ENCODE results near the gene PPIG.
"Not testable (repeated sequence)": the region's sequence is repeated elsewhere in the genome, so short reads cannot be mapped to it uniquely, and the experiment has no call there.

PPIG gene

DNA sequence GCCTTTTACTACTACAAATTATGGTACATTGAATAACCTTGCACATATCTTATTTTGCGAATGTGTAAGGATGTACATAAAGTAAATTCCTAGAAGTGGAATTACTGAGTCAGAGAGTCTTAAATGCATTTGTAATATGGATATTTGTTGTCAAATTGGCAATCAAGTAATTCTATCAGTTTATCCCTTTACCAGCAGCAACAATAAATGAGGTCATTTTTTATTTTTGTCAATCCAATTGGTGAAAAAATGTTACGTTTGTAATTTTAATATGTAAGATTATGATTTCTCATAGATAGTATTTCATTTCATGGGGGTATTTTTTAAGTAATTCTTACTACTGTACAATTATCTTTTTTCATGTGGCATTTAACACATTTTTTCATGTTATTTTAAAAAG lies 14.8 kb downstream of the PPIG start:
- DNase-seq = no peak

DNA sequence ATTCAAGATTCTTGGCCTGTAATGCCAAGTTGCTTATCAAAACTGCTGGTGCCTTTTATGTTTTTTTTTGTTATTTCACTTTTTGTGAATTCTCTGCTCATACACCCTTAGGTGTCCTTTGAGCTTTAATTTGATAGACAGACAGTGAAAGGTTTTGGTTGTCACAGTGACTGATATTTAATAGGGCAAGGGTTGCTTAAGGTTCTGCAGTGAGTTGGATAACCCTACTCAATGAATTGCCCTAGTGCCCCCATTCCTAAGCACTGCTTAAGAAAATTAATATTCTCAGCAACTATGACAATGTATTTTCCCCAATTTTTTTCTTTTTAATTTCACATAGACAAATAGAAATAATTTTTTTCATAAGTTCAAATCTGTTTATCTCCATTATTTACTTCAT lies 15.4 kb downstream of the PPIG start:
- no peak for DNase-seq

DNA sequence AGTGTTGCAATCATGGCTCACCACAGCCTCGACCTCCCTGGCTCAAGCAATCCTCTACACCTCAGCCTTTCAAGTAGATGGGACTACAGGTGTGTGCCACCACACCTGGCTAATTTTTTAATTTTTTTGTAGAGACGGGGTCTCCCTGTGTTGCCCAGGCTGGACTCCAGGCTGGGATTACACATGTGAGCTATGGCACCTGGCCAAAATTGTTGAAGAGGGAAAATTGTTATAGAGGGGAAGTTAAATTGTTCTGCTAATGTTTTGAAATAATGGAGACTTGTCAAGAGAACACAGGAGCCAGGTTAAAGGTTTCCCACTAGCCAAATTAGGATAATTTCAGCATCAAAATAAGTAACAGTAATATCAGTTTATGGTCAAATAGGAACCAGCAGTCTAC lies 25.1 kb downstream of the PPIG start:
- DNase-seq = no peak

DNA sequence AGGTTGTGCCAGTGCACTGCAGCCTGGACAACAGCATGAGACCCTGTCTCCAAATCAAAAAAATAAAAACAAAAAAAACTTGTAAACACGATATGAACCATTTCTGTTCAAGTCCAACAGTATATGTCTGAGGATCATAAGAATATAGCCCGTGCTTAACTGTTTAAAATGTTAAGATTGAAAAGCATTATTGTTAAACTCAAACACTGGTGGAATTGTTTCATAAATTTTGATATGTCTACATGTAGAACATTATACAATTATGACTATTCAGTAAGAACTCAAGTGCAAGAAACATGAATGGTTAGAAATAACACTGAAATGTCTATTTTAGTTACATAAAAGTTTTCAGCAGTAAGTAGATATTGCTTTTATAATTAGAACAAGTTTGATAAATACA lies 29.7 kb downstream of the PPIG start:
- no peak for DNase-seq

DNA sequence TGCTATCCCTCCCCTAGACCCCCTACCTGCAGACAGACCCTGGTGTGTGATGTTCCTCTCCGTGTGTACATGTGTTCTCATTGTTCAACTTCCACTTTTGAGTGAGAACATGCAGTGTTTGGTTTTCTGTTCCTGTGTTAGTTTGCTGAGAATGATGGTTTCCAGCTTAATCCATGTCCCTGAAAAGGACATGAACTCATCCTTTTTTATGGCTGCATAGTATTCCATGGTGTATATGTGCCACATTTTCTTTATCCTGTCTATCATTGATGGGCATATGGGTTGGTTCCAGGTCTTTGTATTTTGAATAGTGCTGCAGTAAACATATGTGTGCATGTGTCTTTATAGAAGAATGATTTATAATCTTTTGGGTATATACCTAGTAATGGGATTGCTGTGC lies 31.8 kb downstream of the PPIG start:
- not testable (repeated sequence) for DNase-seq

DNA sequence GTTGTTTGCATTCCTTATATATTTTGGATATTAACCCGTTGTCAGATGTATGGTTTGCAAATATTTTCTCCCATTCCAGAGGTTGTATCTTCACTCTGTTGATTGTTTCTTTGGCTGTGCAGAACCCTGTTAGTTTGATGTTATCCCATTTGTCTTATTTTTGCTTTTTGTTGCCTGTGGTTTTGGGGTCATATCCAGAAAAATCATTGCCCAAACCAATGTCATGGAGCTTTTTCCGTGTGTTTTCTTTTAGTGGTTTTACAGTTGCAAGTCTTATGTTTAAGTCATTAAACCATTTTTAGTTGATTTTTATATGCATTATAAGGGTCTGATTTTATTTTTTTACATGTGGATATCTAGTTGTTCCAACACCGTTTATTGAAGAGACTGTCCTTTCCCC lies 35.8 kb downstream of the PPIG start:
- DNase-seq = no peak

DNA sequence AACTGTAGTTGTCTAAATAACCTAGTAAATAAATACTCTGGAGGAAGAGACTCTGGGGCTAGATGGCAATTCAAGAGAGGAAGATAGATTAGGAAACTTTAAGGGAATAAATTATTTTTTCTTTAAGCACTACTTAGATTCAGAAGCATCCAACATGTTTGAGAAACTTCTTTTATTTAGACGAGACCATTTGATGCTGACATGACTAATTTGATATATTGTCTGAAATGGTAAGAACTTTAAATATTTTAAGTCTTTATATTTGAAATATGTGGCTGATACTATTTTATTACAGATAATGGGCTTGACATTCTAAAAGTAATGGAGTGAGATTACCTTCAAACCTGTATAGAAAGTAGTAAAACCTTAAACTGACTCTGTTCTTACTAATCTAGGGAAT lies 36.4 kb downstream of the PPIG start:
- no peak for DNase-seq

DNA sequence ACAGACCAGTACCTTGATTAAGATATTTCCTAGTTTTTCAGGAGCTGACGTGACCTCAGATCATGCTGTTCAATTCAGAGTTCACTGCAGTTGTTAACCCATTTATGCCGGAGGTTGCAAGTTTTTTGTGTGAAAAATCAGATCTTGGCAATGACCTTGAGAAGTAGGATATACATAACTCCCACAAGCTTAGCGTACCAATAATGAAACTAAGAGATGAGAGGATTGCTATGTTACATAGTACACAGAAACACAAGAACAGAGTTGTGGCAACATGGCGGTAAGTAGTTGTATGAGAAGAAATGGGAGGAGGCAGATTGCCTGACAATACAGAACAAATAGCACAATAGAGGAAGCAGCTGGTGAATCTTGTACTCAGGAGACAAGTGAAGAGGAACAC lies 39.1 kb downstream of the PPIG start:
- DNase-seq = no peak

DNA sequence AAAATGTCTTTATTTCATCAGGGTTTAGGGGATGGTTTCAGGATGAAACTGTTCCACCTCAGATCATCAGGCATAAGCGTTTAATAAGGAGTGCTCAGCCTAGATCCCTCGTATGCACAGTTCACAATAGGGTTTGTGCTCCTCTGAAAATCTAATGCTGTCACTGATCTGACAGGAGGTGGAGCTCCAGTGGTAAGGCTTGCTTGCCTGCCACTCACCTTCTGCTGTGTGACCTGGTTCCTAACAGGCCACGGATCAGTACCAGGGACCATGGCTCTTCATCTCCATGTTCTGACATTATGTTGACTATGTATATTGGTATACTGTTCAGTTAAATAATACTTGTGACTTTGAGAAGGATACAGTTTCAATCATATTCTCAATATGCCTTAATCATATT lies 41.6 kb downstream of the PPIG start:
- DNase-seq = no peak

DNA sequence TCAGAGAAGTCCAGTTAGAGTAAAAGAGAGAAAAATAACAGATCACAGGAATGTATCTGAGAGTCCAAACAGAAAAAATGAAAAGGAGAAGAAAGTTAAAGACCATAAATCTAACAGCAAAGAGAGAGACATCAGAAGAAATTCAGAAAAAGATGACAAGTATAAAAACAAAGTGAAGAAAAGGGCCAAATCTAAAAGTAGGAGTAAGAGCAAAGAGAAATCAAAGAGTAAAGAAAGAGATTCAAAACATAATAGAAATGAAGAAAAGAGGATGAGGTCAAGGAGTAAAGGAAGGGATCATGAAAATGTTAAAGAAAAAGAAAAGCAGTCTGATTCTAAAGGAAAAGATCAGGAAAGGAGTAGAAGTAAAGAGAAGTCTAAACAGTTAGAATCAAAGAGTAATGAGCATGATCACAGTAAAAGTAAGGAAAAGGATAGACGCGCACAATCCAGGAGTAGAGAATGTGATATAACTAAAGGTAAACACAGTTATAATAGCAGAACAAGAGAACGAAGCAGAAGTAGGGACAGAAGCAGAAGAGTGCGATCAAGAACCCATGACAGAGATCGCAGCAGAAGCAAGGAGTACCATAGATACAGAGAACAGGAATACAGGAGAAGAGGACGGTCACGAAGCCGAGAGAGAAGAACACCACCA lies 52.4 kb downstream of the PPIG start:
- no peak for DNase-seq

DNA sequence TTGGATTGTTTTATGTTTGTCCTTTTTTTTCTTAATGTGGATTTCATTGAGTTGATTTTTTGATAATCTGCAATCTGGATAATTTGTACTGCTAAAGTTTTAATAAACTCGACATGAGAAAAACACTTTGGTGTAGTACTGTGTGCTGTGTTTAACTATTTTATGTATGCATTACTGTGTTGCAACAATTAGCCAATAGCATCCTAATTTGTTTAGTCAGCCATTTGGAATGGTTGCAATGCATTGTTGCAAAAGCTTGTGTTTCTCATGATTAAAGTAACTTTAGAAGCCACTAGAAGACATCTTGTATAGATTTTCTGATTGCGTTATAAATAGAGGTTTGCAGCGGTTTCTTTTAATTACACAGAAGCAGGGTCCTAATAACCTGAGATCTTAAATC lies 53.5 kb downstream of the PPIG start:
- DNase-seq = no peak

DNA sequence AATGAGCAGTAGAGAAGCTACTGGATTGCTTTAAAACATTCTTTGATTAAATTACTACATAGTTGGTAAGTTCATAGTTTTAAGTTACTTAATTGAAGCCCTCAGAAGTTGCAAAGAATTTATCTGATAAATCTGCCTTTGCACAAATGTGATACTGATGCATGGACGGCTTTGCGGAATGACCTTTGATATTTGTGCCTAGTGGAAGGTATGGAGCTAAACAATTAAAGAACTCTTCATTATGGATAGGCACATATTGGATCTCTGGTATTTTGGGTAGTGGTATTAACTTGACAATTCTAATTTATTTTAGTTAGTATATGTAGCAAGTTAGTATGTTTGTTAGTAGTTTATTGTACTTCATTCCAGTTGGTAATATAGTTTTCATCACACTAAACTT lies 56.0 kb downstream of the PPIG start:
- no peak for DNase-seq

DNA sequence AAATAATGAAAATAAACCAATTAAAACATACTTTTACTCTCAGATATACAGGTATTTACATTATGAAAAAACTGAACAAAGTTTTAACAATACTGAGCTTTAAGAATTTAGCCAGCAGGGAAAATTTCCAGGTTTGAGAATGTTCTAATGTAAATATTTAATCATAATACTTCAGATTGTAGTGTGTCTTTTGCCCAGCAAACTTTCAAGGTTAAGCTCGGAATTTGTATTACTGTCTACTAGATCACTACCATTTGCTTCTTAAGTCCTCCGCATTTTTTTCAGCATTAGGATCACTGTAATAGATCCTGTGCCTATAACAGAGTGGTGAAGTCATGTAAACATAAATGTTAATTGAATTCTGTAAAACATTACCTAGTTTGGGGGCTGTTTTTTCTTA lies 57.3 kb downstream of the PPIG start:
- no peak for DNase-seq

DNA sequence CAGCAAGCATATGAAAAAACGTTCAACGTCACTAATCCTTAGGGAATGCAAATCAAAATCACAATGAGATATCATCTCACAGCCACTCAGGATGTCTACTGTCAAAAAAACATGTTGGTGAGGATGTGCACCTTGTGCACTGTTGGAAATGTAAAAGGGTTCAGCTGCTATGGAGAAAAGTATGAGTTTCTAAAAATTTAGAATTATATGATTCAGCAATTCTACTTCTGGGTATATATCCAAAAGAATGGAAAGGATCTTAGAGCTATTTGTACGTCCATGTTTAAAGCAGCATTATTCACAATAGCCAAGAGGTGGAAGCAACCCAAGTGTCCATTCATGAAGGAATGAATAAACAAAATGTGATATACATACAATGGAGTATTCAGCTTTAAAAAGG lies 60.0 kb downstream of the PPIG start:
- DNase-seq = no peak

DNA sequence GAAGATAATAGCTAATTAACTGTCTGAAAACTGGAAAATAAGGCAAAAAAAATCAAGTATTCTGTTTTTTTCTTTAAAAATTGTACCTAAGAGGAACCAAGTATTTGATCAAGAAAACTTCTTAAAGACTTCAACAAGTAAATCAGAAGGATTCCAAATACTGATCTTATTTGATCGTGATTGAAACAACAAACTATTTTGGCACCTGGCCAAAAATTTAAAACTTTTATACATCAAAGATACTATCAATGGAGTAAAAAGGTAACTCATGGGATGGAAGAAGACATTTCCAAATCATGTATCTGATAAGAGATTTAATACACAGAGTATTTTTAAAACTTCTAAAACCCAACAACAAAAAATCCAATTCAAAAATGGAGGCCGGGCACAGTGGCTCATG lies 63.3 kb downstream of the PPIG start:
- no peak for DNase-seq

DNA sequence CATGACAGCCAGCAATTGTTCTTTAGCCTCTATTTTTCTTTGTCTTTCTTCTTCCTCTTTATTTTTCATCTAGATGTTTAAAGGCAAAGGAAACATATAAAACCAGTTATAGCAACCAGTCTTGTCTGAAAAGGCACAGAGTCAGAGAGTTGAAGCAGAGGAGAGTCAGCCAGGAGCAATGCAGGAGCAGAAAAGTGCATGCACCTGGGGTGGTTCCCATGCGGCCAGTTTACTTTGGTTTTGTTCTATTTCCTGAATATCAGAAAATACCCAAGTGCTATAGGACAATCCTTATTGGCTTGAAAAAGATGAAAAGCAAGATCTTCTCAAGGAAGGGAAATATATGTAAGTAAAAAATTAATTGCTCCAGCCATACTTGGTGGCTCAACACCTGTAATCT lies 65.1 kb downstream of the PPIG start:
- DNase-seq = no peak

DNA sequence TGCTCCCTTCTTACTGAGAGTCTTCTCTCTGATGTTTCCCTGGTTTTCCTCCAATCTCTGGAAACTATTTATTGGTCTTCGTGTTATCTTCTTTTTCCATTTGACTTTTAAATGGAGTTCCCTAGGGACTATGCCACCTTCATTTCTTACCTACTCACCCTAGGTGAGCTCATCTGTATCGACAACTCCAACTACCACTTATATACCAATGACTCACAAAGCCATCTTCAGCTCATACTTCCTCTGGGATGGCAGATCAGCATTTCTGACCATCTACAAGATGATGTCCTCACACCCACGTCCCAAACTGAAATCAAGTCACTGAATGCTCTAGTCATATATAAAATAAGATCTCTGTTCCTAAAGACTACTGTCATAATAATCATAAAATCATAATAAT lies 69.5 kb downstream of the PPIG start:
- no peak for DNase-seq

DNA sequence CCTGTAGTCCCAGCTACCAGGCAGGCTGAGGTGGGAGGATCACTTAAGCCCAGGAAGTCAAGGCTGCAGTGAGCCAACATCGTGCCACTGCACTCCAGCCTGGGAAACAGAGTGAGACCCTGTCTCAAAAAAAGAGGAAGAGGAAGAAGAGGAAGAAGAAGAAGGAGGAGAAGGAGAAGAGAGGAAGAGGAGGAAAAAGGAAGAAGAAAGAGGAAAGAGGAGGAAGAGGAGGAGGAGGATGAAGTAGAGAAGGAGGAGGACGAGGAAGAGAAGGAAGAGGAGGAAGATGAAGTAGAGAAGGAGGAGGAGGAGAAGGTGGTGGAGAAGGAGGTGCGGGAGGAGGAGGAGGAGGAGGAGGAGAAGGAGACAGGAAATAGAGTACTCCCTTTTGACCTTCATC lies 72.0 kb downstream of the PPIG start:
- no peak for DNase-seq

DNA sequence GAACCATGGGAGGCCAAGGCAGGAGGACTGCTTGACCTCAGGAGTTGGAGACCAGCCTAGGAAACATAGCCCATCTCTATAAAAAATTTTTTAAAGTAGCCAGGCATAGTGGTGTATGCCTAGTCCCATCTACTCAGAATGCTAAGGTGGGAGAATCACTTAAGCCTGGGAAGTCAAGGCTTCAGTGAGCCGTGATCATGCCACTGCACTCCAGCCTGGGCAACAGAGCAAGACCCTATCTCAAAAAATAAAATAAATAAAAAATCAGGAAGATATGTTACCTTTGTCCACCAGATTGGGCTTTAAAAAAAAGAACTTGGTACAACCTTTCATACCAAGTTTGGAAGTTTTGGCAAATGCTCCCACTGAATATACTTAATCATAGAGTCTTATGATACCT lies 74.7 kb downstream of the PPIG start:
- no peak for DNase-seq

DNA sequence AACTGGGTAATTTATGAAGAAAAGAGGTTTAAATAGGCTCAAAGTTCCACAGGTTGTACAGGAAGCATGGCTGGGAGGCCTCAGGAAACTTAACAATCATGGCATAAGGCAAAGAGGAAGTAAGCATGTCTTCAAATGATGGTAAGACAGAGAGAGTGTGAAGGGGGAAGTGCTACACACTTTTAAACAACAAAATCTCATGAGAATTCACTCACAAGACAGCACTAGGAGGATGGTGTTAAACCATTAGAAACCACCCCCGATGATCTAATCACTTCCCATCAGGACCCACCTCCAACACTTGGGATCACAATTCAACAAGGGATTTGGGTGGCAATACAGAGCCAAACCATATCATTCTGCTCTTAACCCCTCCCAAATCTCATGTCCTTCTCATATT lies 75.2 kb downstream of the PPIG start:
- DNase-seq = no peak

DNA sequence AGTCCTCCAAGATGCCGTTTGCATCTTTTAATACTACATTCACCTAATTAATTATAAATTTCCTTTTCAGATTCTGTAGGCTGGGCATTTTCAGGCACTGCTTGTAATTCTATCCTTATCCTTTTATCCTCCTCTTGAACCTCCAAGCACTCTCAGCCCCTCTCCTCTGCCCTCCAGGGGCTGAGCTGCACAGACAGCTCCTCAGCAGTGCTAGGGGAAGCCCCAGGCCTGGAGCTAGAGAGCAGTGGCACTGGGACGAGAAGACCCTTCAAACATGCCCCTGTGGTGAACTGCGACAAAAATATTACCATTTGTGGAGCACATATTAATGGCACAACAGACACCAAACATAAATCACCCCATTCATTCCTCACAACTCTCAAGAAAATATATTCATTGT lies 77.1 kb downstream of the PPIG start:
- DNase-seq = no peak

DNA sequence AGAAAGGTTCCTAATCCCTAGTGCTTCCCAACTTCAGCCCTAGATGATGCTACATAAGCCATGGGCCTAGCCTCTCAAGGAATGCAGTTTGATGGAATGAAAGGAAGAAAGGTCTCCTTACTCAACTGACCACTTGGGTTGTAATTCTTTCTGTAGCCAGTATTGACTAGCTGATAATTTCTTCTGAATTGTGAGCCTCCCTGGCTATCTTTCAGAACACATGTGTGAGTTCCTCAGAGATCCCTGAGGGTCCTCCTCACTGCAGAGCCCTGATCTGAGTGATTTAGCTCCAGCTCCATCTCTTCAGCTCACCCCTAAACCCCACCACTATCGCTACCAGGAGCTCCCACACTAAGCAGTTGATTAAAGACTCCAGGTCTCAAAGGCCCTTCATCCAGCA lies 78.6 kb downstream of the PPIG start:
- DNase-seq = no peak

DNA sequence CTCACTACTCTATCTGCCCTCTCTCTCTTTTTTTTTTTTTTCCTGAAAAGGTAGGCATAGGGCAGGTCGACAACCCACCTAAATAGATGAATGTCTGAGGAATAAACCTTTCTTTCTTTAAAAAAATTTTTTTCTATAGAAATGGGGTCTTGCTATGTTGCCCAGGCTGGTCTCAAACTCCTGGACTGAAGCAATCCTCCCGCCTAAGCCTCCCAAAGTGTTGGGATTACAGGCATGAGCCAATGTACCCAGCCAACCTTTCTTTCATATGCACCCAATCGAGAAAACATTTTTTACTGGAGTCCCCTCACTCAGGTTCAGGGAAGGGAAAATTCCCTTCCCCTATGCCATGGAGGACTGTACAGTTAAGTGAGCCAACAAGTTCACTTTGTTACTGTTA lies 79.1 kb downstream of the PPIG start:
- DNase-seq = no peak

DNA sequence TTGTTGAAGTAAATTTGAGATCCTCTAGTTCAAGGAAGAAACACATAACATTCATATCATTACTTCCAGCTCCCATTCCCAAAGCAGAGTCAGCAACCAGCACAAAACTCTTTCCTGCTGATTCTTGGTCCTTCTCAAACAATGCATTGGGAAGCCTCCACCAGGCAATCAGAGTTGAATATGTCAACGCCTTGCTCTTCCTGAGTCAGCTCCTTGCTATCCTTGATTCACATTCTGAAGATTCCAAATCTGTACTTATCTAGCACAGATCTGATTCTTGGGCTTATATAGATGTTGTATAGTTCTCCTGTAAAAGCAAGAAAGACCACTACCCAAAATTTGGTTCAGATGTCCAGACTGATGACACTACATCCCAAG lies 80.4 kb downstream of the PPIG start:
- DNase-seq = no peak

DNA sequence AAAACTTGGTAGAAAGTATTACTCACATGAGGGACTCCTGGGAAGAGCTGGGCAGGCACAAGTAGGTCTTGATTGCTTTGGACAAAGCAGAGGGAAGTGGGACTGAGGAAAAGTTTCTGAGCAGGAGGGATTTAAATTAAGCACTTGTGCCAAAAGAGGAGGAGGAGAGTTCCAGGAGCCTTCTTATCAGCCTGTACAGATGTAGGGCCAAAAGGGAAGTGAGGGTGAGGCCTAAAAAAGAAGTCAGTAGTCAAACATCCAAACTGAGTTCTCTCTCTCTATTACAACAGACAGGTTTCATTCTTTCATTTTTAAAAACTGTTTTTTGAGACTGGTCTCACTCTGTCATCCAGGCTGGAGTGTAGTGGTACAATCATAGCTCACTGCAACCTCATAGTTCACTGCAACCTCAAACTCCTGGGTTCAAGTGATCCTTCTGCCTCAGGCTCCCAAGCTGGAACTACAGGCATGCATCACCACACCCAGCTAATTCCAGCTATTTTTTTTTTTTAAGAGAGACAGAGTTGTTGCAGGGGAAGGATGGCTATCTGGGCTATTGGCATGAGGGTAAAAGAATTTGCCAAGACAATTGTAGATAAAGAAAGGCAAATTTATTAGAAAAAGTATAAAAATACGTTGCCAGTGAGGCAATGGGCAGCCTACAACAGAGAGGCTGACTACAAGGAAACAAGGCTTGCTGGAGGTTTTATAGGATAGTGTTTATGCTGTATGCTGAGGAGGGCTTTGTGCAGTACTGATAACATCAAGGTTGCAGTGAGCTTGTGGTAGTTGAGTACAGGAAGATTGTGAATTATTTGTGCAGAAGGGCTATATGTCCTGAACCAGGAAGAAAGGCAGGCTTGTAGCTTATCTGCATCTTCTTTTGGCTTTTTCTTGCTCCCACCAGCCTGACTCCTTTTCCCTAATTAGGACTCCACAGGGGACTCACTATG lies 81.1 kb downstream of the PPIG start:
- DNase-seq = no peak

All from activated CD4-positive, CD25-positive, alpha-beta regulatory T cell (primary cell).